GM21526 (cell line): ENCODE results near the gene SMC6.

ENCODE experiments used
- ATAC-seq: cut with Tn5 transposase; IDR thresholded peaks from one replicate; pipeline ENCODE4 v1.9.1; 2021; ENCODE audit warnings: moderate library complexity; ENCODE audit not compliant: unreplicated experiment, low FRiP score

The SMC6 gene, protein sequence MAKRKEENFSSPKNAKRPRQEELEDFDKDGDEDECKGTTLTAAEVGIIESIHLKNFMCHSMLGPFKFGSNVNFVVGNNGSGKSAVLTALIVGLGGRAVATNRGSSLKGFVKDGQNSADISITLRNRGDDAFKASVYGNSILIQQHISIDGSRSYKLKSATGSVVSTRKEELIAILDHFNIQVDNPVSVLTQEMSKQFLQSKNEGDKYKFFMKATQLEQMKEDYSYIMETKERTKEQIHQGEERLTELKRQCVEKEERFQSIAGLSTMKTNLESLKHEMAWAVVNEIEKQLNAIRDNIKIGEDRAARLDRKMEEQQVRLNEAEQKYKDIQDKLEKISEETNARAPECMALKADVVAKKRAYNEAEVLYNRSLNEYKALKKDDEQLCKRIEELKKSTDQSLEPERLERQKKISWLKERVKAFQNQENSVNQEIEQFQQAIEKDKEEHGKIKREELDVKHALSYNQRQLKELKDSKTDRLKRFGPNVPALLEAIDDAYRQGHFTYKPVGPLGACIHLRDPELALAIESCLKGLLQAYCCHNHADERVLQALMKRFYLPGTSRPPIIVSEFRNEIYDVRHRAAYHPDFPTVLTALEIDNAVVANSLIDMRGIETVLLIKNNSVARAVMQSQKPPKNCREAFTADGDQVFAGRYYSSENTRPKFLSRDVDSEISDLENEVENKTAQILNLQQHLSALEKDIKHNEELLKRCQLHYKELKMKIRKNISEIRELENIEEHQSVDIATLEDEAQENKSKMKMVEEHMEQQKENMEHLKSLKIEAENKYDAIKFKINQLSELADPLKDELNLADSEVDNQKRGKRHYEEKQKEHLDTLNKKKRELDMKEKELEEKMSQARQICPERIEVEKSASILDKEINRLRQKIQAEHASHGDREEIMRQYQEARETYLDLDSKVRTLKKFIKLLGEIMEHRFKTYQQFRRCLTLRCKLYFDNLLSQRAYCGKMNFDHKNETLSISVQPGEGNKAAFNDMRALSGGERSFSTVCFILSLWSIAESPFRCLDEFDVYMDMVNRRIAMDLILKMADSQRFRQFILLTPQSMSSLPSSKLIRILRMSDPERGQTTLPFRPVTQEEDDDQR

DNA sequence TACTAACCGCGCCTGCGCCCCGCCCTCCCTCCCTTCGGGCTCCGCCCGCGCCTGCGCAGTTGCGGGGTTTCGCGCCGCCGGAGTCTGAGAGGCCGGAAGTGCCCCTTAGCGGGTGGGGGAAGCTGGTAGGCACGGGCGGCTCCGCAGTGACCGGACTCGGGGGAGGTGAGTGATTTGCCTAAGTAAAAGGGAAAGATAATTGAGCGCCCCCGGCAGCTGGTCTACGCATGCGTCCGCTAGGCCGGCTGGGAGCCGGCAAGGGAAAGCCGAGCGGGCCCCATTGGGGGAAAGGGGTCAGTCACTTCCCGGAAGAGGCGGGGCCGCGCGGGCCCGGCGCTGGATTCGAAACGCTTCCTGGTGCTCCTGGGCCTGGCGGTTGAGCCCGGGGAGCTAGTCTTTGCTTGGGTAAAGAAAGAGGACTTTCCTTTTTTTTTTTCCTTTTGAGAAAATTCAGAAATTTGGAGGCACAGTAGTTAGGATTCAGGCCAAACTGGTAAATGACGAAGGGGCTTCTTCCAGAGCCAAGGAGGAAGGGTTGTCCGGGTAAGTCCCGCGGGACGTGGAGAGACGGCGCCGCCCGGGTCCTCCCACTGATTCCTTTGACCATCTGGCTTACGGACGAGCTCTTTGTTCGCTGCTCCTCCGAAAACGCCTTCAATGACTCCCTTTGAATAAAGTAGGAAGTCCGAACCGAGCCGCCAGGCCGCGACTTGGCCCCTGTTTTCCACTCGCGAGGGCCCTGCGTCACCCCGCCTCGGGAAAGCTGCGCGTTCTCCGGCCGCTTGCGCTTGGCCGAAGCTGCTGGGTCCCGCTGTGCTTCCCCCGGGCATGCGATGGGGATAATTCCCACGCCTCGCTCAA lies at the start of gene SMC6, which contains the start of gene GEN1:
Gene SMC6 (minus strand): TSS at position 8 of the 861 bp plus-strand sequence. CDS start 7,864 bp downstream, outside the sequence.
Gene GEN1 (plus strand): TSS at position 336 of the 861 bp plus-strand sequence. CDS start 5,806 bp downstream, outside the sequence.
- peak; percentile 69 for ATAC-seq

DNA sequence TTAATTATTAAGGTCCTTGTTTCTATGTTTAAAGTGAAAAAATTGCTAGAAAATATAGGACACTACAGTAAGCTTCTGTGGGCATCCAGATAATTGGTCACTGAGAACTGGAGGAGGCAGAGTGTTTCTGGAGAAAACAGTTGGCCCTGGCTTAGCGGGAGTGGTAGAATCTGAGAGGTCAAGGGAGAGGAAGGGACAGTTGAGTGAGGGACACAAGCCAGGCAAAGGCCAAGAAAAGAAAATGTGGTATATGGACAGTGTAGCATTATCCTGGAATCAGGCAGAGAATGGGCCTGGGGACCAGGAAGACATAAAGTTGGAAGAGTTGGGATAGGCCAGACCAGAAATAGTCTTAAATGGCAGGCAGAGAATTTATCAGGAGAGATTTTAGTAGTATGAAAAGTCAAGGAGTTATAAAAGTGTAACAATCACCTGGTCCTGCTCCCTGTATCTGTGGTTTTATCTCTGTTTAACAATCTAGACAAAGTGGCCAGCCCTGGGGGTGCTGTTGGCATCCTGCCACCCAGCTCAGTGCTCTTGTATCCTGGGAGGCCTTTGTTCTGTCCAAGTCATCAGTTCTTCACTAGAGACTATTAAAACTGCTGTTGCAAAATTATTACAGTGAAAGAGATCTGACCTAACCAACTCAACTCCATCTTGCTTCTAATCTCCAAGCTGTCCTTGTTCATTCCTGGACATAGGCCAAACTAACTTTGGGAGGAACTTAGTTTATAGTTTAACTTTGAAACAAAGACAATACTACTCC lies 47.3 kb upstream of the SMC6 start:
- ATAC-seq: no peak

DNA sequence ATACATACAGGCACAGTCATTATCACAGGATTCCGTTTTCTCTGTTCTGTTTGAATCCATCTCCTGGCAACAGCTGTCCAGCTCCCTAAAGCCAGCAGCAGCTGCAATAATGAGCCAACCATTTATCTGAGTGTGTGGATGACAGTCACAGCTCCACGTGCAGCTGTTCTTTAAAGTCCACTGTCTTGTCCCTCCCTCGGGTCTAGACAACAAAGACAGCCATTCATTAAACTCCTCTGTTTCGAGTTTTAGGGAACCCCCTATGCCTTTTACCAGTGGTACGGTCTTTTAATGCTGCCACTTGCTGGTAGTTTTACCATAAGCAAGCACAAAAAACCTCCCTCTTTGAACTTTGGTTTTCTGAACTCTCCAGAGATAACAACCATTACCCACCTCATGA lies 46.6 kb upstream of the SMC6 start:
- ATAC-seq: no peak

DNA sequence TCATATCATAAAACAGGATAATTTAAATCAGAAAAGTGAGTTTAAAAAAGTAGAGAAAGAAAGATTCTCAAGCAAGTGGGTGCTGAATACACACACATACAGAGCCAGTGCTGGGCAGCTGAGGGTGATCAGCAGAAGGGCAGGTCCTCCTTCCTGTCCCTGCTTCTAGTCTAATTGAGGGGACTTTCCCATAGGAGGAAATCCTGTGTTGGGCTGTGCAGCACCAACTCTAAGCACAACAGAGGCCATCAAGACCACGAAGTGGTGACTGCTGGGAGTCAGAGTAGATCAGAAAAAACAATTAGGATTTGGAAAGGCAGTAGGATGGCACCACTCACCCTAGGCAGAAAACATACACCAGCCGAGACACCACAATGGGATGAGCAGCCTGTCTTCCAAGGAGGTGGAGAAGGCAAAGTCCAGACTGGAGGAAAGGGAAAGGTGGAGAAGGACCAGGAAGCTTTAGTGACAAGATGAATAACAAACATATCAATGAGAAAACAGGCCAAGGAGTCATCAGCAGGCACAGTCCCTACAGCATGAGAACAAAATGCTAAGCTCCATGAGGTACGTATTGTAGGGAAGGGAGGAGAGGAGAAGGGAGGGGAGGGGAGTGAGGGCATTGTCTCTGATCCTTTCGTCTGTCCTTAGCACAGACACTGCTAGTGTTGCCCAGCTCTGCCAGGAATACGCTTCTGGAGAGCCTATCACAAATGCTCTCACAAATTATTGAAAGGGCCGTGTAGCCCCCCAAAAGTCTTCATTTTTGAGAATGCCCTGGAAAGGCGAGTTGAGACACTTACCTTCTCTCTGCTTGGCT lies 45.9 kb upstream of the SMC6 start:
- ATAC-seq: no peak

DNA sequence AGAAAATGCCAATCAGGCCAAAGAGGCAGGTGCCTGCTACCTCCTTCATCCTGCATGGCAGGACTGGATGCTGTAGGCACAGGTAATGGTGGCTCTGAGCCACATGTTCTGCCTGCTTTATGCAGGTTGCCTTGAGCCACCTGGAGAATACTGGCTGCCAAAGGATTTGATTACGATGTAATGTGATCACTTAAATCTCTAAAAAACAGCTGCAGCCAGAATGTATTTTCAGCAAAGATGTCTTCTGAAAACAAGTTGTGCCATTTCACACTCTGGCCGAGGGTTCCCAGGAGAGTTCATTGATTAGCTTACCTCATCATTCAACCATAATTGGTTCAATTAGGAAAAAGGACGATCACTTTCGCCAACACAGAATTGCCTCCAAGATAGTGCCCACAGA lies 44.7 kb upstream of the SMC6 start:
- no peak for ATAC-seq

DNA sequence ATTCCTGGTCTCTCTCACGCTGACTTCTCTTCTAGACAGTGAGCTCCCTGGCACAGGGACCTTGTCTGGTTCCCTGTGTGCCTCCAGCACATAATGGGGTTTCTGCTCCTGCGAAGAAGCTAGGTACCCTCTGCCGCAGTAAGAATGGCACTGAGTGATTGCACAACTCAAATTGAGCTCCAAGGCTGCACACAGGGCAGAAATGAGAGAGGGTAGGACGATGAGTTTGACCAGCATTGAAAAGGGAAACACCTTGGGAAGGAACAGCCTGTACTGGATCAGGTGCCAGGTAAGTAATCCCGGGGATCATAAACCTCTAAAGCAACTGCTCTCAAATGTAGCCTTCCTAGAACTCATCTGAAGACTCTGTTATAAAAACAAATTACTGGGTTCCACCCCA lies 41.7 kb upstream of the SMC6 start:
- ATAC-seq: no peak

DNA sequence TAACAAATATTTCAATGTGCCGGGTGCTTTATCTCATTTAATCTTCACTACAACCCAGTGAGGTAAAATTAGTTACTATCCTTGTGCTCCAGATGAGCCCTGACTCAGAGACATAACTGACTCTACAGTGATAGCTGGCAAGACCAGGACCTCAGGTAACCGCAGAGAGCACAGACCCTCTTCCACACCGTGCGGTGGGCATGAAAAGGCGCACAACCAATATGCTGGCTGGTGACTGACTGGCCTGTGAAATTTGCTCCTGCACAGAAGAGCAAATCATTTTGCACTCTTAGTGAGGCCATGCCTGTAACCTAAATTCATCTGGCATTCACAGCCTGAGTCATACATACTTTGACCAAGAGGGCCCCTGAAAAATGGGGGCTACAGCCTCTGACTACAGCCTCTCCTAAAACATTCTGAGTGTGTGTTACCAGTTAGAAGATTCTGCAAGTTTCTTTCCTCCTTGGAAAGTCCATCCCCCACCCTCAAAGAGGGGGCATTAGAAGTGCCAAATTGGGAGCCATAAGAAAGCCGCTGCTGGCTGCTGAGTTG lies 40.3 kb upstream of the SMC6 start:
- no peak for ATAC-seq

DNA sequence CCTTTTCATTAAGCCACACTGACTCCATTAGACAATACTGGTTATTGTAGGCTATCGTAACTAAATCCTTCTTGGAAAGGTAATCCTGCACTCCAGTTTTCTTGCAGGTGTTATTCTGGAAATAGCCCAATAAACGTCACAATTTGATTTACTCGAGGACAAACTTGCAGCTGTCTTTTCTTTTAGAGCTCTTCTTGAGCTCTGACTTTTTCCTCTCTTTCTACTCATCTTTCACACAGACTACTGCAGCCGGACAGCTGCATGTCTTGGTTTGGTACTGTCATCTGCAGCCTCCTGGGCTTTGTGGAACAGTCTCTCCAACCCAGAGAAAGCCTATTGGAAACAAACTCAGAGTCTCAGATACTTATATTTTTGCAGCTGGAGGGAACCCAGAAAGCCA lies 39.7 kb upstream of the SMC6 start:
- no peak for ATAC-seq

DNA sequence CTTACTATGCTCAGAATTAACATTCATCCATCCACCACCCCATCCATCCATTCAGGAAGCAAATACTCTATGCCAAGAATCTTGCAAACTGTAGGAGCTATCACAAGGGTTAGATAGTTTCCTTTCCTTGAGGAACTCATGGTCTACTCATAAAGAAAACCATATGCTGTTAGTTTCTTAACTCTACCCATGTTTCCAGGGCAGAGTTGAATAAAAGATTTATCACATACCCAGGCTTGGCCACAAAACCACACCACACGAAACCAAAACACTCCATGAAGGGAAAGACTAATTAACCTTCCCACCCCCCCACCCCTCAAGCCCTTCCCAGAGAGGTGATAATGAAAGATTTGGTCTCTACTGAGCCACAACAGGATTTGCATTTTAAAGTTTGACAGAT lies 38.9 kb upstream of the SMC6 start:
- no peak for ATAC-seq

DNA sequence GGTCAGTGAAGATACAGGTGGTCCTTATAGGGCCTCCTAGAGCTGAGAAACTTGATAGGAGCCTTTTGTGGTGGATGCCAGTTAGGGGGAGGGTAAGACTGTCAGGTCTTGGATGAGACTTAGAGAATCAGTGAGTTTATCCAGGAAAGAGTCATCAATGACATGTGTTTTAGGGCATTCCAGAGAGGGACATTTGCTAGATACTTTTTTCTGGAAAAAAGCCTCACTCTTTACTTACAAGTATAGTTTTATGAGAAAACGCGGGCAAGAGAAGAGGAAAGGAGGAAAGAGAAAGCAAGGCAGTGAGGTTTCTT lies 38.2 kb upstream of the SMC6 start:
- ATAC-seq: no peak

DNA sequence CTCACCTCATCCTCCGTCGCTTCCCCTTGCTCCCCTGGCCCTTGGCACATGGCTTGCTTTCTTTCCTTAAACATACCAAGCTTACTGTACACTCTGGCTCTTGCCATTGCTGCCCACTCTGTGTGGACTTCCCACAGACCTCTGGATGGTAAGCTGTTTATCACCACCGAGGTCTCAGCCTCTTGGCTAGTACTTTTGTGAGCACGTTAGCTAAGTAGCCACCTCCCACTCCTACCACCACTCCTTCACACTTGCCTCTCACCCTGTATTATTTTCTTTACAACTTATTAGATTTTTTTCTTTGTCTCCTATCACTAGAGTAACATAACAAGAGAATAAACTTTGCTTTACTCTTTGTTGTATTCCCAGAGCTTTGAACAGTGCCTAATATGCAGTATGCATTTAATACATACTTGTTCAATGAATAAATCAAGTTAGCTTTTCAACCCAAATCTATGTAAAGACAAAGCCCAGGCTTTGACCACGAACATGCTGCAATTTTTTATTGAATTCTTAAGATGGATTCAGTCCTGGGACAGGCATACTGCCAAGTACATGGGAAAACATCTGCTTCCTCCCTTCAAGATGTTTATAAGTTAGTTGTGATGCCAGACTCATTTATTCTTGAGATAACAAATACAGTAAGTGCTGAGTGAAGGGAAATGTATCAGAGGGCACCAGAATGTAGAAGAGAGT lies 37.7 kb upstream of the SMC6 start:
- ATAC-seq: no peak

DNA sequence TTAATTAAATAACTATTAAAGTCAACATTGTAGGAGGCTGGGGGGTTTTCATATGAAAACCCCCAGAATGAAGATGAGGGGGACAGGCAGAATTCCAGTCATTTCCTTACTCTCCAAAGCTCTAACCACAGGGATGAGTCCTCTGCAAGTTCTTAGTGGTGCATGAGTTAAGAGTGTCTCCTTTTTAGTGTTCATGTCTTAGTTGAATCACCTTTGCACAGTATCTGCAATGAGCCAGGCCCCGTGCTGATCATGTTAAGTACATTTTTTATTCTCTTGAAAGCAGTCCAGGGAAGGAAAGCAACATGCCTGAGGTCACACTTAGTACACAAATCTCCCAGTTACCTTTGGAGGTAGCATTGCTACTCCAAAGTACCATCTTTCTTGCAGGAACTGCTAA lies 36.9 kb upstream of the SMC6 start:
- no peak for ATAC-seq

DNA sequence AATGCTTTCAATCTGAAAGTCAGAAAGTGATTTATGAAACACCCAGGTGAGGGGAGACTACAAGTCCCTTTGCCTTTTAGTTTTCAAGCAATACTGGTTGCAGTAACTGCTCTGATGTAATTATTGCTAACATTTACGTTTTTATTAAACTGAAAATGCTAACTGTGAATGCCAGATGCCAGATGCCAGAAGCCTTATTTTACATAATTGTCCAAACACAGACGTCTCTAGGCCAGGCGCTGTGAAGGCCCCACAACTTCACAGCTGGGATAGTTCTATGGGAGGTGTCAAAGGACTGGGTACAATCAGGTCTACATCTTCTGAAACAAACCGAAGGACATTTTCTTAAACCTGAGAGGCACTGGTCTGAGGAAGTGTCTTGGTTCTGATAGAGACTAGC lies 35.2 kb upstream of the SMC6 start:
- no peak for ATAC-seq

DNA sequence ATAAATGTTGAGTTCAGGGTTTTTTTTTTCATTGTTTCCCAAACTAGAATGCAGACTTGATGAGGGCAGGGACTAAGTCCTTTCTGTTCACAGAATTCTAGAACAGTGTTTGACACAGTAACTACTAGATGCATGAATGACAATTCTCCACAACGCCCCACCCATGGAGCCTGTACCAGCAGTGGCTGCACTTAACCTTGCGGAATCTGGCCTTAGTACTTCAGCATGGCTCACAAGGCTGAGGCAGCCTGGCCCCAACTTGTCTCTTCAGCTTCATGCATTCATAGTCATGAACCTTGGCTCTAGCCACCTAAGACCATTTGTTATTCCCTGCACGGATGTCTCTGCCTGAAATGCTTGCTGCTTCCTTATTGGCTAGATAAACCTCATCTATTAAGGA lies 33.1 kb upstream of the SMC6 start:
- no peak for ATAC-seq

DNA sequence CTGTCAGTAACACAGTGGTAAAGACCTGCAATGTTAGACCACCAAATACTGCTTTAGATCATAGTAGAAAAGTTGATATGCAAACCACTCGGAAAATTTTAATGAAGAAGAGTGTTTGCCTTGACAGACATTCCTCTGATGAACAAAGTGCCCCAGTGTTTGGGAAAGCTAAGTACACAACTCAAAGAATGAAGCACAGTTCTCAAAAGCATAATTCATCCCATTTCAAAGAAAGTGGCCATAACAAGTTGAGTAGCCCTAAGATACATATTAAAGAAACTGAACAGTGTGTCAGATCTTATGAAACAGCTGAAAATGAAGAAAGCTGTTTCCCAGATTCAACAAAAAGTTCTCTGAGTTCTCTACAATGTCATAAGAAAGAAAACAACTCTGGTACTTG lies 27.9 kb upstream of the SMC6 start:
- ATAC-seq: no peak

DNA sequence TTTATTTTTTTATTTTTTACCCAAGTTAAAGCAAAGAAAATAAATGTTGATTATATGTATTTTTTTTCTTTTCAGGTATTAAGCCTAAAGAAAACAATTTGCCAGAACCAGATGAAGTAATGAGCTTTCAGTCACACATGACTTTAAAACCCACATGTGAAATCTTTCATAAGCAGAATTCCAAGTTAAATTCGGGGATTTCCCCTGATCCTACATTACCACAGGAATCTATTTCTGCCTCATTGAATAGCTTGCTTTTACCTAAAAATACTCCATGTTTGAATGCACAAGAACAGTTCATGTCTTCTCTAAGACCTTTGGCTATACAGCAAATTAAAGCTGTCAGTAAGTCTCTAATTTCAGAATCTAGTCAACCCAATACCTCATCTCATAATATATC lies 26.9 kb upstream of the SMC6 start:
- ATAC-seq: no peak

DNA sequence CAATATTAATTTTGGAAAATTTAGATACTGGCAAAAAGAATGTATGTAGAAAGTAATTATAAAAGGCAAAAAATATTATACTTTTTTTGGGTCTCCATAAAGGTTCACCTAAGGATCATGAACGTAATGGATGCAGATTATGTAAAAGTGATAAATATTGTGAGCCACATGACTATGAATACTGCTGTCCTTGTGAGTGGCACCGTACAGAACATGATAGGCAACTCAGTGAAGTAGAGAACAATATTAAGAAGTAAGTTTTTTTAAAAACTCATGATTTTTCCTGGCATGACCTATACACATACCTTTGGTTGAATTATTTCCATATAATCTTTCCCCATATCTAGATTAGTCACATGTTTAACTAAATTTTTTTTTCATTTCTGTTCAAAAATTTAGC lies 18.9 kb upstream of the SMC6 start:
- ATAC-seq: no peak

DNA sequence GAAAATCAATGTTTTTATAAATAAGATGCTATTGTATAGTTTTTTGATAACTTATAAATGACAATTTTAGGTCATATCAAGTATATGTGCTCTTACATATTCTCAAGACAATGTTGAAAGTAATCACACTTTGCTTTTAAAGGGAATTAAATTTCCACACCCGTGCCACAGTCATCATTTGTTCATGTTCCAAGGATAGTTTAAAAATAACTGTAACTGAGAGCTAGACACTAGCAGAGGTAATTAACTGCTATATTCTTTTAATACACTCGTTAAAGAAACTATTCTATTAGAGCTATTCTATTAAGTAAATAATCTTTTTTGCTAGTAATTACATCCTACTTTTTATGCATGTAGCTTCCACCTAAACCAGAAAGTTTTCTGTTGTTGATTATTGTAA lies 18.3 kb upstream of the SMC6 start:
- no peak for ATAC-seq
